Right renal cortex interstitium (tissue), 3 donors: ENCODE results near the gene INHBA. TPM values are rescaled to one million over a fixed set of nuclear protein-coding genes. Genes with fewer than 3 reads are reported as not detected.

Source experiments
- DNase-seq, 3 donors: peaks; one replicate each; pipeline ENCODE4 v3.0.0-alpha.2; 2013; ENCODE audit warnings: low read depth in 3 of 3, low spot score in 2 of 3
- polyA plus RNA-seq, 3 donors: library from polyadenylated mRNA; unstranded; fragments of 120-200 nt; gene quantifications; one replicate each; pipeline ENCODE4 v1.2.1, GENCODE V29; 2013; ENCODE audit not compliant: insufficient read length in 3 of 3

The INHBA gene
- polyA plus RNA-seq, 3 donors = 4.6 to 5.5 (median 5.1) TPM

- no peak for DNase-seq
These were observed 8.6 kb upstream of the INHBA start for GRCh38 chr7:41711283-41712064.

- DNase-seq = no peak
These were observed 7.9 kb upstream of the INHBA start for GRCh38 chr7:41710838-41711237.

GRCh38 chr7:41709621-41710020, 6.7 kb upstream of the INHBA start:
- no peak for DNase-seq

GRCh38 chr7:41708581-41709358, 5.9 kb upstream of the INHBA start:
- no peak for DNase-seq

- no peak for DNase-seq
These were observed 3.5 kb upstream of the INHBA start for GRCh38 chr7:41706228-41706930.

- peak in 2 of 3 donors; percentile 61 to 68 for DNase-seq
These were observed 2.4 kb upstream of the INHBA start for GRCh38 chr7:41705109-41705901.

GRCh38 chr7:41701068-41701941, 1.6 kb downstream of the INHBA start:
- no peak for DNase-seq

- DNase-seq = no peak
These were observed 2.8 kb downstream of the INHBA start for GRCh38 chr7:41700044-41700471.

- DNase-seq = no peak
These were observed 3.4 kb downstream of the INHBA start for GRCh38 chr7:41699516-41699915.

- no peak for DNase-seq
These were observed 4.2 kb downstream of the INHBA start for GRCh38 chr7:41698726-41699125.

GRCh38 chr7:41698114-41698513, 4.8 kb downstream of the INHBA start:
- DNase-seq = no peak

- DNase-seq = peak; percentile 69 to 80 (median 80)
These were observed 6.5 kb downstream of the INHBA start for GRCh38 chr7:41696323-41696916.

GRCh38 chr7:41695661-41696322, 7.1 kb downstream of the INHBA start:
- DNase-seq = no peak

- no peak for DNase-seq
These were observed 8.4 kb downstream of the INHBA start for GRCh38 chr7:41694495-41694894.

- no peak for DNase-seq
These were observed 9.5 kb downstream of the INHBA start for GRCh38 chr7:41693150-41693997.

- DNase-seq = no peak
These were observed 10.6 kb downstream of the INHBA start for GRCh38 chr7:41692251-41692650.

GRCh38 chr7:41691286-41692190, 11.4 kb downstream of the INHBA start:
- no peak for DNase-seq
